ENCODE results near the gene ATP13A2. TPM values are rescaled to one million over a fixed set of nuclear protein-coding genes. Genes with fewer than 3 reads are reported as not detected.
A peak's percentile ranks its signal among the peaks of the same experiment; 100 is the strongest.

The ATP13A2 gene
- total RNA-seq, 3 donors from 2014 or later (not counting 1 experiment from before 2014, with no cell fraction given) = 38.7 to 53.6 (median 42.8) TPM

- H3K4me3 ChIP-seq (ENCODE audit: low read length) = no peak overlapping the region
- intact Hi-C loops (cut with micrococcal nuclease) = no loop called here
- Mint-ChIP-seq H3K36me3 (peaks cover 11% of the 10 kb centered on the region), H3K27me3 (ENCODE audit: low read depth in 2 of 2) (no peaks in the 10 kb centered on the region), H3K27ac (no peak overlapping the region), H3K4me1 (peaks cover 0 to 14% of the 10 kb centered on the region in 2 donors), H3K9me3 (no peaks in the 10 kb centered on the region), H3K4me3 (no peak overlapping the region)
- no peaks in the 10 kb centered on the region for H3K4me1 ChIP-seq (ENCODE audit: control insufficient read depth, insufficient read depth, low read length)
- no peak overlapping the region for H3K27ac ChIP-seq (ENCODE audit: low read length)
- H3K27me3 ChIP-seq (ENCODE audit: control insufficient read depth, insufficient read depth, low read length) = no peaks in the 10 kb centered on the region
- H3K36me3 ChIP-seq (ENCODE audit: control insufficient read depth, insufficient read depth, low read length) = peaks cover 78% of the 10 kb centered on the region
- 88% methylated on average over 10 of the region's 10 CpGs for WGBS (ENCODE audit: insufficient coverage)
- no peak for ATAC-seq
- H3K9me3 ChIP-seq (ENCODE audit: control insufficient read depth, insufficient read depth, low read length) = no peaks in the 10 kb centered on the region
- TF ChIP-seq CTCF (IDR thresholded peaks at IDR 0.05) = no peak
- no peak for DNase-seq
These were observed 10.2 kb upstream of the ATP13A2 start for GRCh38 chr1:17021896-17022295.

DNA sequence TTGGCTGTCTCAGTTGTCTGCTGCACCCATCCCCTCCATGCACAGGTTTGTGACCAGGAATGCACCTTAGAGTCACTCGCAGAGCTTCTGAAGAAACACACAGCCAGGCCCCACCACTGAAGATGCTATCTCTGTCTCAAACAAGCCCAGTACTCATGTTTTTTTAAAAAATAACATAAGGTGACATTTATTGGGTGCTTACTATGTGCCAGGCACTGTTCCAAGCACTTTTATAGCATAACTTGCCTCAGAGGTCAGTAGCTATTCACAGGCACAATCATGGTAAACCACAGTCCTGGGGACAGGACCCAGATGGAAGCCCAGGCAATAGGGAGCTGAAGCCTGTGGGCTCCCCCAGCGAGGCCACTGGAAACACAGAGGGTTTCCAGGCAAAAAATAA lies 8.8 kb upstream of the ATP13A2 start:
- Histone ChIP-seq H3K27me3 (ENCODE audit: control insufficient read depth, insufficient read depth, low read length) (no peaks in the 10 kb centered on the region), H3K27ac (ENCODE audit: low read length) (no peak overlapping the region), H3K9me3 (ENCODE audit: control insufficient read depth, insufficient read depth, low read length) (no peaks in the 10 kb centered on the region), H3K36me3 (ENCODE audit: control insufficient read depth, insufficient read depth, low read length) (peaks cover 66% of the 10 kb centered on the region), H3K4me3 (ENCODE audit: low read length) (no peak overlapping the region), H3K4me1 (ENCODE audit: control insufficient read depth, insufficient read depth, low read length) (no peaks in the 10 kb centered on the region)
- ATAC-seq (no peak), DNase-seq (no peak)
- no peaks in the 10 kb centered on the region for H3K27me3 Mint-ChIP-seq (ENCODE audit: low read depth in 2 of 2)
- H3K9me3 Mint-ChIP-seq = no peaks in the 10 kb centered on the region
- TF ChIP-seq CTCF (IDR thresholded peaks at IDR 0.05) = no peak
- no peak overlapping the region for H3K4me3 Mint-ChIP-seq
- H3K36me3 Mint-ChIP-seq = peaks cover 11% of the 10 kb centered on the region
- no peak overlapping the region for H3K27ac Mint-ChIP-seq
- WGBS (ENCODE audit: insufficient coverage) = 91% methylated on average over 2 of the region's 2 CpGs
- intact Hi-C loops (cut with micrococcal nuclease) = no loop called here
- peaks cover 0 to 14% of the 10 kb centered on the region in 2 donors for H3K4me1 Mint-ChIP-seq

- ATAC-seq (no peak), DNase-seq (no peak)
- Histone ChIP-seq H3K4me1 (ENCODE audit: control insufficient read depth, insufficient read depth, low read length) (peaks cover 2% of the 10 kb centered on the region), H3K27me3 (ENCODE audit: control insufficient read depth, insufficient read depth, low read length) (no peaks in the 10 kb centered on the region), H3K36me3 (ENCODE audit: control insufficient read depth, insufficient read depth, low read length) (peaks cover 54% of the 10 kb centered on the region), H3K27ac (ENCODE audit: low read length) (no peak overlapping the region), H3K9me3 (ENCODE audit: control insufficient read depth, insufficient read depth, low read length) (no peaks in the 10 kb centered on the region), H3K4me3 (ENCODE audit: low read length) (no peak overlapping the region)
- 69% methylated on average over 1 of the region's 1 CpG for WGBS (ENCODE audit: insufficient coverage)
- Mint-ChIP-seq H3K9me3 (no peaks in the 10 kb centered on the region), H3K27me3 (ENCODE audit: low read depth in 2 of 2) (no peaks in the 10 kb centered on the region), H3K4me1 (peaks cover 0 to 7% of the 10 kb centered on the region in 2 donors), H3K36me3 (peaks cover 11% of the 10 kb centered on the region), H3K4me3 (no peak overlapping the region), H3K27ac (peak overlapping the region; percentile 29 to 35)
- no peak for TF ChIP-seq CTCF (IDR thresholded peaks at IDR 0.05)
- intact Hi-C loops (cut with micrococcal nuclease) = no loop called here
These were observed 7.1 kb upstream of the ATP13A2 start for GRCh38 chr1:17018849-17019248.

DNA sequence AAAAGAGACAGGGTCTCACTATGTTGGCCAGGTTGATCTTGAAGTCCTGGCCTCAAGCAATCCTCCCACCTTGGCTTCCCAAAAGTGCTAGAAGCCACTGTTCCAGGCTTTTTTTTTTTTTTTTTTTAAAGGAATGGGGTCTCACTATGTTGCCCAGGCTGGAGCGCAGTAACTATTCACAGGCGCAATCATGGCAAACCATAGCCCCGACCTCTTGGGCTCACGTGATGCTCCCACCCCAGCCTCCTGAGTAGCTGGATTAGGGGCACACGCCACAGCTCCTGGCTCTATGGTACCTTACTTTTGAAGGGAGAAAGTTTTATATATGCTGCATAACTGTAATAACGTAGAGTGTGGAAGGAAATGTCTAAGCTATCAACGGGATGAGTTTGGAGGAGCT lies 5.7 kb upstream of the ATP13A2 start:
- Histone ChIP-seq H3K27ac (ENCODE audit: low read length) (no peak overlapping the region), H3K4me3 (ENCODE audit: low read length) (no peak overlapping the region), H3K36me3 (ENCODE audit: control insufficient read depth, insufficient read depth, low read length) (peaks cover 40% of the 10 kb centered on the region), H3K27me3 (ENCODE audit: control insufficient read depth, insufficient read depth, low read length) (no peaks in the 10 kb centered on the region), H3K9me3 (ENCODE audit: control insufficient read depth, insufficient read depth, low read length) (no peaks in the 10 kb centered on the region), H3K4me1 (ENCODE audit: control insufficient read depth, insufficient read depth, low read length) (peaks cover 4% of the 10 kb centered on the region)
- Mint-ChIP-seq H3K9me3 (no peaks in the 10 kb centered on the region), H3K4me3 (no peak overlapping the region), H3K27ac (no peak overlapping the region), H3K36me3 (peaks cover 11% of the 10 kb centered on the region), H3K27me3 (ENCODE audit: low read depth in 2 of 2) (no peaks in the 10 kb centered on the region), H3K4me1 (peaks cover 1 to 7% of the 10 kb centered on the region in 2 donors)
- WGBS (ENCODE audit: insufficient coverage) = 98% methylated on average over 5 of the region's 7 CpGs
- intact Hi-C loops (cut with micrococcal nuclease) = no loop called here
- TF ChIP-seq CTCF (IDR thresholded peaks at IDR 0.05) = no peak
- DNase-seq (no peak), ATAC-seq (no peak)

Data from natural killer cell (primary cell).